GM23338 (cell line): Measurements from ENCODE around the gene HIP1.

Experiments
- CREB1 ChIP-seq: fragments of 250-450 bp; sonication (Bioruptor Pico); IDR thresholded peaks from 2 replicates; pipeline ENCODE4 v1.5.0; 2020; ENCODE audit warnings: low read depth, mild to moderate bottlenecking, moderate library complexity
- EZH2 ChIP-seq: fragments of 200-600 bp; sonication (generic); IDR thresholded peaks from one replicate; pipeline ENCODE4 v1.8.0; 2017; ENCODE audit warnings: antibody characterized with exemption, mild to moderate bottlenecking, low read depth; ENCODE audit not compliant: unreplicated experiment
- JUNB ChIP-seq: IDR thresholded peaks from one replicate; pipeline ENCODE4 v1.6.1; 2016; ENCODE audit warnings: antibody characterized with exemption; ENCODE audit not compliant: unreplicated experiment
- POLR2AphosphoS5 ChIP-seq: IDR thresholded peaks from 2 replicates; pipeline ENCODE4 v1.6.1; 2016; ENCODE audit warnings: antibody characterized with exemption, low read depth
- TF ChIP-seq, protein P1 (sequence below), 2 experiments: fragments of 200-600 bp in 1 of 2; sonication (generic) in 1 of 2; conservative IDR thresholded peaks; 2 replicates each; pipeline versions ENCODE4 v1.5.1 to v1.6.1; 2016 to 2017; ENCODE audit warnings: antibody characterized with exemption in 2 of 2, low read depth in 2 of 2, mild to moderate bottlenecking in 2 of 2, moderate library complexity in 1 of 2

- TF ChIP-seq CREB1 (CRISPR knock-in tag) (no peak), POLR2AphosphoS5 (no peak), EZH2 (no peak), JUNB (no peak)
- TF ChIP-seq, protein P1, sequence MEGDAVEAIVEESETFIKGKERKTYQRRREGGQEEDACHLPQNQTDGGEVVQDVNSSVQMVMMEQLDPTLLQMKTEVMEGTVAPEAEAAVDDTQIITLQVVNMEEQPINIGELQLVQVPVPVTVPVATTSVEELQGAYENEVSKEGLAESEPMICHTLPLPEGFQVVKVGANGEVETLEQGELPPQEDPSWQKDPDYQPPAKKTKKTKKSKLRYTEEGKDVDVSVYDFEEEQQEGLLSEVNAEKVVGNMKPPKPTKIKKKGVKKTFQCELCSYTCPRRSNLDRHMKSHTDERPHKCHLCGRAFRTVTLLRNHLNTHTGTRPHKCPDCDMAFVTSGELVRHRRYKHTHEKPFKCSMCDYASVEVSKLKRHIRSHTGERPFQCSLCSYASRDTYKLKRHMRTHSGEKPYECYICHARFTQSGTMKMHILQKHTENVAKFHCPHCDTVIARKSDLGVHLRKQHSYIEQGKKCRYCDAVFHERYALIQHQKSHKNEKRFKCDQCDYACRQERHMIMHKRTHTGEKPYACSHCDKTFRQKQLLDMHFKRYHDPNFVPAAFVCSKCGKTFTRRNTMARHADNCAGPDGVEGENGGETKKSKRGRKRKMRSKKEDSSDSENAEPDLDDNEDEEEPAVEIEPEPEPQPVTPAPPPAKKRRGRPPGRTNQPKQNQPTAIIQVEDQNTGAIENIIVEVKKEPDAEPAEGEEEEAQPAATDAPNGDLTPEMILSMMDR (conservative IDR thresholded peaks at IDR 0.05; ENCODE audit: low read depth in 2 of 2), result peak; percentile 23 to 54; a peak in 3 of 4 replicates
Observed at GRCh38 chr7:75646571-75647102, 92.1 kb downstream of the HIP1 start.
